Tibial nerve (tissue), 4 donors: Measurements from ENCODE around the gene TP73.

ENCODE experiments used
- EP300 ChIP-seq, 2 donors: sonication (generic); formaldehyde crosslinking; IDR thresholded peaks; one replicate each; pipeline ENCODE4 v1.6.1; 2017; ENCODE audit warnings: antibody characterized with exemption in 2 of 2, mild to moderate bottlenecking in 1 of 2
- POLR2A ChIP-seq, 2 donors: fragments of 450-650 bp; IDR thresholded peaks; one replicate each; pipeline ENCODE4 v1.6.1; 2017; ENCODE audit warnings: antibody characterized with exemption in 2 of 2, mild to moderate bottlenecking in 2 of 2, moderate library complexity in 2 of 2
- TF ChIP-seq, protein P1 (sequence below), 5 experiments: fragments of 200-600 bp in 3 of 5; fragments of 450-650 bp in 2 of 5; sonication (generic) in 3 of 5; IDR thresholded peaks; one replicate each; pipeline ENCODE4 v1.5.1; 2016 to 2019; ENCODE audit warnings: antibody characterized with exemption in 5 of 5, mild to moderate bottlenecking in 3 of 5, moderate library complexity in 2 of 5

DNA sequence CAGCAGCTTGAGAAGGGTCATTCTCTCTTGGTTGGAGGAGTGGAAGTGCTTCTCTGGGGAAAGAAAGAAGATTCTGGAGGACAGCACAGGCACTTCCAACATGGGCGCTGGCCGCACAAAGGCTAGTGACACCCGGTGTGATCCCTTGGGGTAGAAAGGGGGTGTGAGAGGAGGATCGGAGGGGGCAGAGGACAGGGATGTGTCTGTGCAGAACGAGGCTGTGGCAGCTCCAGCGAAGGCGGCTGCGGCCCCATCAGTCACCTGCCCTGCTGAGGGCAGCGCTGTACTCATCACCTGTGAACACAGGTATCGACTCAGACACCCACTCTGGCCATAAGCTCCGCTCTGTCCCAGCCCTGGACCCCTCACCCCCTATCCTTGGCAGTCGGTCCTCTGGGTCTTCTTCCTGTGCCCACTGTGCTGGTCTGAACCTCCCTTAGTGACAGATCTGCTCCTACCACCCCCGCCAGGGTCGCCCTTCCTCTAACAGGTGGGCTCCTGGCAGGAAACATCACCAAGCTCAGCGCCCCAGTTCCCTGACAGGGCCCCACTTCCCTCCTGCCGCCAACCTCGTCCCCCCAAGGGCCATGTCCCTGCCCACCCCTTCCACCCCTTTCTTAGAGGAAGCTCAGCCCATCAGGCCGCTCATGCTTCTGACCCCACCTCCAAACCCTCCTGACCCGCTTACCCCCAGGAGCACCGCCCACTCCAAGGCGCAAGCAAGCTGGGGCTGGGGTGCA lies 20.1 kb downstream of the TP73 start:
- TF ChIP-seq, protein P1, sequence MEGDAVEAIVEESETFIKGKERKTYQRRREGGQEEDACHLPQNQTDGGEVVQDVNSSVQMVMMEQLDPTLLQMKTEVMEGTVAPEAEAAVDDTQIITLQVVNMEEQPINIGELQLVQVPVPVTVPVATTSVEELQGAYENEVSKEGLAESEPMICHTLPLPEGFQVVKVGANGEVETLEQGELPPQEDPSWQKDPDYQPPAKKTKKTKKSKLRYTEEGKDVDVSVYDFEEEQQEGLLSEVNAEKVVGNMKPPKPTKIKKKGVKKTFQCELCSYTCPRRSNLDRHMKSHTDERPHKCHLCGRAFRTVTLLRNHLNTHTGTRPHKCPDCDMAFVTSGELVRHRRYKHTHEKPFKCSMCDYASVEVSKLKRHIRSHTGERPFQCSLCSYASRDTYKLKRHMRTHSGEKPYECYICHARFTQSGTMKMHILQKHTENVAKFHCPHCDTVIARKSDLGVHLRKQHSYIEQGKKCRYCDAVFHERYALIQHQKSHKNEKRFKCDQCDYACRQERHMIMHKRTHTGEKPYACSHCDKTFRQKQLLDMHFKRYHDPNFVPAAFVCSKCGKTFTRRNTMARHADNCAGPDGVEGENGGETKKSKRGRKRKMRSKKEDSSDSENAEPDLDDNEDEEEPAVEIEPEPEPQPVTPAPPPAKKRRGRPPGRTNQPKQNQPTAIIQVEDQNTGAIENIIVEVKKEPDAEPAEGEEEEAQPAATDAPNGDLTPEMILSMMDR (IDR thresholded peaks at IDR 0.05) = no peak
- TF ChIP-seq POLR2A (IDR thresholded peaks at IDR 0.05) (no peak), EP300 (IDR thresholded peaks at IDR 0.05) (no peak)
